ENCODE measurements around the gene TNS4. TPM values are rescaled to one million over a fixed set of nuclear protein-coding genes. Genes with fewer than 3 reads are reported as not detected.
A peak's percentile ranks its signal among the peaks of the same experiment; 100 is the strongest.

The TNS4 gene
- total RNA-seq, 1 experiment from 2014 or later: not detected

- DNase-seq (ENCODE audit: low spot score): no peak
- in situ Hi-C loops (cut with HindIII; ENCODE audit: low sequenced_read_pairs): no loop called here
These were observed 19.6 kb upstream of the TNS4 start for GRCh38 chr17:40520991-40521453.

GRCh38 chr17:40519089-40519775, 17.8 kb upstream of the TNS4 start:
- in situ Hi-C loops (cut with HindIII; ENCODE audit: low sequenced_read_pairs): no loop called here
- DNase-seq (ENCODE audit: low spot score): no peak

GRCh38 chr17:40518401-40519088, 17.1 kb upstream of the TNS4 start:
- in situ Hi-C loops (cut with HindIII; ENCODE audit: low sequenced_read_pairs): no loop called here
- no peak for DNase-seq (ENCODE audit: low spot score)

GRCh38 chr17:40517981-40518380, 16.6 kb upstream of the TNS4 start:
- in situ Hi-C loops (cut with HindIII; ENCODE audit: low sequenced_read_pairs): no loop called here
- no peak for DNase-seq (ENCODE audit: low spot score)

- in situ Hi-C loops (cut with HindIII; ENCODE audit: low sequenced_read_pairs): no loop called here
These were observed 15.9 kb upstream of the TNS4 start for GRCh38 chr17:40517286-40517662.

GRCh38 chr17:40516581-40517285, 15.3 kb upstream of the TNS4 start:
- no peak for DNase-seq (ENCODE audit: low spot score)

More at GRCh38 chr17:40517286-40517662, 15.9 kb upstream of the TNS4 start:
- DNase-seq (ENCODE audit: low spot score): no peak

GRCh38 chr17:40515491-40516041, 14.1 kb upstream of the TNS4 start:
- DNase-seq (ENCODE audit: low spot score): no peak
- in situ Hi-C loops (cut with HindIII; ENCODE audit: low sequenced_read_pairs): no loop called here

More at GRCh38 chr17:40516581-40517285, 15.3 kb upstream of the TNS4 start:
- in situ Hi-C loops (cut with HindIII; ENCODE audit: low sequenced_read_pairs): no loop called here

GRCh38 chr17:40515011-40515410, 13.6 kb upstream of the TNS4 start:
- in situ Hi-C loops (cut with HindIII; ENCODE audit: low sequenced_read_pairs): no loop called here
- DNase-seq (ENCODE audit: low spot score): no peak

GRCh38 chr17:40514013-40514875, 12.8 kb upstream of the TNS4 start:
- in situ Hi-C loops (cut with HindIII; ENCODE audit: low sequenced_read_pairs): no loop called here
- DNase-seq (ENCODE audit: low spot score): no peak

GRCh38 chr17:40511667-40512220, 10.3 kb upstream of the TNS4 start:
- in situ Hi-C loops (cut with HindIII; ENCODE audit: low sequenced_read_pairs): no loop called here

GRCh38 chr17:40511136-40511535, 9.7 kb upstream of the TNS4 start:
- in situ Hi-C loops (cut with HindIII; ENCODE audit: low sequenced_read_pairs): no loop called here
- no peak for DNase-seq (ENCODE audit: low spot score)

More at GRCh38 chr17:40511667-40512220, 10.3 kb upstream of the TNS4 start:
- DNase-seq (ENCODE audit: low spot score): no peak

GRCh38 chr17:40510328-40510648, 8.9 kb upstream of the TNS4 start:
- peak; percentile 84 for DNase-seq (ENCODE audit: low spot score)
- in situ Hi-C loops (cut with HindIII; ENCODE audit: low sequenced_read_pairs): no loop called here

- in situ Hi-C loops (cut with HindIII; ENCODE audit: low sequenced_read_pairs): no loop called here
- no peak for DNase-seq (ENCODE audit: low spot score)
These were observed 8.4 kb upstream of the TNS4 start for GRCh38 chr17:40509626-40510327.

GRCh38 chr17:40506786-40507185, 5.4 kb upstream of the TNS4 start:
- in situ Hi-C loops (cut with HindIII; ENCODE audit: low sequenced_read_pairs): no loop called here
- no peak for DNase-seq (ENCODE audit: low spot score)

GRCh38 chr17:40503154-40503553, 1.7 kb upstream of the TNS4 start:
- DNase-seq (ENCODE audit: low spot score): no peak
- in situ Hi-C loops (cut with HindIII; ENCODE audit: low sequenced_read_pairs): no loop called here

- in situ Hi-C loops (cut with HindIII; ENCODE audit: low sequenced_read_pairs): no loop called here
- DNase-seq (ENCODE audit: low spot score): no peak
These were observed 1.3 kb upstream of the TNS4 start for GRCh38 chr17:40502716-40503115.

- DNase-seq (ENCODE audit: low spot score): no peak
- in situ Hi-C loops (cut with HindIII; ENCODE audit: low sequenced_read_pairs): no loop called here
These were observed 714 bp downstream of the TNS4 start for GRCh38 chr17:40500709-40501108.

GRCh38 chr17:40500190-40500589, 1.2 kb downstream of the TNS4 start:
- DNase-seq (ENCODE audit: low spot score): no peak
- in situ Hi-C loops (cut with HindIII; ENCODE audit: low sequenced_read_pairs): no loop called here
